CD8-positive, alpha-beta memory T cell (primary cell): ENCODE measurements around the gene CFAP298. TPM values are rescaled to one million over a fixed set of nuclear protein-coding genes. Genes with fewer than 3 reads are reported as not detected.

Experiments used
- CTCF ChIA-PET: fragments of 350-600 bp; sonication (Branson Sonifier 250); formaldehyde crosslinking; loops from one replicate; lab custom pipeline; 2021; ENCODE audit warnings: antibody characterized with exemption; lab: Charles Lee
- POLR2A ChIA-PET: fragments of 350-600 bp; sonication (Branson Sonifier 250); formaldehyde crosslinking; loops from one replicate; lab custom pipeline; 2021; ENCODE audit warnings: antibody characterized with exemption; lab: Charles Lee
- DNase-seq, 5 donors: peaks; one replicate each; pipeline versions ENCODE4 v3.0.0 to v3.0.0-alpha.2; 2020 to 2022; ENCODE audit warnings: mixed read lengths in 1 of 5
- H3K27ac ChIP-seq: one replicate; pipeline ENCODE4 v1.7.0; 2013; ENCODE audit warnings: low read depth, mild to moderate bottlenecking, low read length, moderate library complexity
- H3K27me3 ChIP-seq: 2 replicates; pipeline ENCODE4 v1.7.0; 2013; ENCODE audit warnings: low read length, mild to moderate bottlenecking; ENCODE audit not compliant: insufficient read depth, poor library complexity, severe bottlenecking
- H3K36me3 ChIP-seq: 2 replicates; pipeline ENCODE4 v1.7.0; 2013; ENCODE audit warnings: mild to moderate bottlenecking, low read length, moderate library complexity; ENCODE audit not compliant: insufficient read depth
- H3K4me1 ChIP-seq: 2 replicates; pipeline ENCODE4 v1.7.0; 2013; ENCODE audit warnings: mild to moderate bottlenecking, low read length, moderate library complexity; ENCODE audit not compliant: insufficient read depth
- H3K4me3 ChIP-seq: 2 replicates; pipeline ENCODE4 v1.7.0; 2013; ENCODE audit warnings: mild to moderate bottlenecking, low read length
- H3K9me3 ChIP-seq: 2 replicates; pipeline ENCODE4 v1.7.0; 2013; ENCODE audit warnings: mild to moderate bottlenecking, low read length
- H3K27ac Mint-ChIP-seq, 8 donors: one replicate each; pipeline ENCODE4 v1.8.0; 2020 to 2021; ENCODE audit warnings: mixed read lengths in 8 of 8, mild to moderate bottlenecking in 6 of 8, inconsistent platforms in 3 of 8, moderate library complexity in 3 of 8
- H3K27me3 Mint-ChIP-seq, 2 donors: one replicate each; pipeline ENCODE4 v1.8.0; 2020 to 2021; ENCODE audit warnings: mixed read lengths in 2 of 2, mild to moderate bottlenecking in 1 of 2, moderate library complexity in 1 of 2
- H3K36me3 Mint-ChIP-seq, 3 donors: one replicate each; pipeline ENCODE4 v1.8.0; 2020 to 2021; ENCODE audit warnings: mixed read lengths in 3 of 3, inconsistent platforms in 1 of 3, mild to moderate bottlenecking in 1 of 3
- H3K4me1 Mint-ChIP-seq, 3 donors: one replicate each; pipeline ENCODE4 v1.8.0; 2020 to 2021; ENCODE audit warnings: mixed read lengths in 3 of 3, inconsistent platforms in 1 of 3, mild to moderate bottlenecking in 1 of 3
- H3K4me3 Mint-ChIP-seq, 7 donors: one replicate each; pipeline ENCODE4 v1.8.0; 2020 to 2021; ENCODE audit warnings: mixed read lengths in 7 of 7, mild to moderate bottlenecking in 6 of 7, moderate library complexity in 4 of 7, inconsistent platforms in 2 of 7
- H3K9me3 Mint-ChIP-seq, 5 donors: one replicate each; pipeline ENCODE4 v1.8.0; 2020 to 2022; ENCODE audit warnings: mixed read lengths in 5 of 5, mild to moderate bottlenecking in 3 of 5, moderate library complexity in 2 of 5, inconsistent platforms in 1 of 5
- polyA plus RNA-seq: library from polyadenylated mRNA; unstranded; fragments of 300-500 nt; fragmentation: Illumina TruSeq; gene quantifications from one replicate; pipeline ENCODE4 v1.2.3, GENCODE V29; 2021
- total RNA-seq, 2 experiments: library from RNA; stranded (reverse); gene quantifications; one replicate each; pipeline ENCODE4 v1.2.3, GENCODE V29; 2021

The CFAP298 gene
- total and polyA plus RNA-seq, 3 experiments from 2014 or later = 49.4 to 62.8 (median 51.9) TPM

DNA sequence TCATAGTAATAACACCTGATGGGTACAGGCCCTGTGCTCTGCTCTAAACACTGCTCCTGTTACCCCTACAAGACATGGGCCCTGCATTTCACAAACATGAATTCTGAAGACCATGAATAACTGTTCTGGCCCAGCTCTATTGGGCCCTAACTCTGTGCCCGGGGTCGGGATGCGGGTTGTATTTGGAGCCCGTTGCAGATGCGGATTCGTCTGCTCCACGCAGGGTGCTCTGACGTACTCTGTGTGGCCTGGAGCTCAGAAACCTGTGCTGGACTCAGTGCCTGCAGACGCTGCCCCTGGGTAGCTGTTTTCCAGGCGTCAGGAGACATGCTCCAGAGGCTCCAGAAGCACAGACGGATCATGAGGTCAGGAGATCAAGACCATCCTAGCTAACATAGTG, 16.7 kb downstream of the CFAP298 start:
- H3K4me1 Mint-ChIP-seq = peaks cover 2 to 4% (median 3%) of the 10 kb centered on the region in 3 donors
- H3K4me1 ChIP-seq = no peaks in the 10 kb centered on the region
- H3K27me3 ChIP-seq = no peaks in the 10 kb centered on the region
- peak overlapping the region in 1 of 8 donors; percentile 65 for H3K27ac Mint-ChIP-seq
- no peaks in the 10 kb centered on the region for H3K9me3 Mint-ChIP-seq
- H3K36me3 Mint-ChIP-seq = peaks cover 0 to 17% (median 7%) of the 10 kb centered on the region in 3 donors
- no peak overlapping the region for H3K27ac ChIP-seq
- peaks cover 15% of the 10 kb centered on the region for H3K36me3 ChIP-seq
- DNase-seq = no peak
- H3K9me3 ChIP-seq = no peaks in the 10 kb centered on the region
- ChIA-PET POLR2A (no interaction called here), CTCF (no interaction called here)
- no peak overlapping the region for H3K4me3 Mint-ChIP-seq
- H3K27me3 Mint-ChIP-seq = no peaks in the 10 kb centered on the region
- no peak overlapping the region for H3K4me3 ChIP-seq

GRCh38 chr21:32593690-32594089, 18.5 kb downstream of the CFAP298 start:
- H3K9me3 Mint-ChIP-seq = no peaks in the 10 kb centered on the region
- H3K4me1 Mint-ChIP-seq = peaks cover 2 to 4% (median 3%) of the 10 kb centered on the region in 3 donors
- Histone ChIP-seq H3K27me3 (no peaks in the 10 kb centered on the region), H3K9me3 (no peaks in the 10 kb centered on the region), H3K4me3 (no peak overlapping the region), H3K4me1 (no peaks in the 10 kb centered on the region), H3K27ac (no peak overlapping the region), H3K36me3 (no peaks in the 10 kb centered on the region)
- no peak overlapping the region for H3K4me3 Mint-ChIP-seq
- ChIA-PET CTCF (no interaction called here), POLR2A (no interaction called here)
- no peaks in the 10 kb centered on the region for H3K27me3 Mint-ChIP-seq
- no peak overlapping the region for H3K27ac Mint-ChIP-seq
- peaks cover 0 to 3% (median 2%) of the 10 kb centered on the region in 3 donors for H3K36me3 Mint-ChIP-seq
- DNase-seq = no peak

DNA sequence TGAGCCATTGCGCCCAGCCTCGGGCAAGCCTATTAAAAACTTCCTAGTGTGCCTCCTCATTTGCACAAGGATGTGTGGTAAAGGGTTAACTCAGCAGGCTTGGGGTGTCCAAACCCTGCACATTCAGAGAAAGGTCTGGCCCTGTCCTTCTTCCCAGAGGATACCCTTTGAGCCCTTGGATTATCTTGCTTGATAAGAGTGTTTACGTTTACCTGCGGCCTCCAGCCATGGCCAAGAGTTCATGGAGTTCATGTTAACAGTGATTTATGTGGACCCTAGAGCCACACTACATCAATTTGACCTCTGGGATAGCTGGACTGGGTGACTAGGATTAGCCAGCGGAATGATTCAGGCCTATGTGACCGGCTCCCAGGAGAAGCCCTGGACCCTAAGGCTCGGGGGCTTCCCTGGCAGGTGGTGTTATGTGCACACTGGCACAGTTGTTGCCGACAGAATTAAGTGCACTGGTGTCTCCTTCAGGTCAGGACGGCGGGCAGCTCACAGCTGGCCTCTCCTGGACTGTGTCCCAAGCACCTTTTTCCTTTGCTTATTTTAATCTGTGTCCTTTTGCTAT, 19.2 kb downstream of the CFAP298 start:
- no peak overlapping the region for H3K4me3 Mint-ChIP-seq
- Histone ChIP-seq H3K36me3 (no peaks in the 10 kb centered on the region), H3K27ac (no peak overlapping the region), H3K4me1 (no peaks in the 10 kb centered on the region), H3K27me3 (no peaks in the 10 kb centered on the region), H3K4me3 (no peak overlapping the region), H3K9me3 (no peaks in the 10 kb centered on the region)
- no peaks in the 10 kb centered on the region for H3K9me3 Mint-ChIP-seq
- H3K27ac Mint-ChIP-seq = no peak overlapping the region
- peaks cover 2 to 4% (median 3%) of the 10 kb centered on the region in 3 donors for H3K4me1 Mint-ChIP-seq
- ChIA-PET CTCF (interaction anchor here (1.6 kb wide), 1 partner anchor 8 kb away, joined by 6 read pairs; no protein-coding TSS in a partner anchor), POLR2A (no interaction called here)
- DNase-seq = no peak
- H3K27me3 Mint-ChIP-seq = no peaks in the 10 kb centered on the region
- peaks cover 0 to 3% (median 0%) of the 10 kb centered on the region in 3 donors for H3K36me3 Mint-ChIP-seq

- Mint-ChIP-seq H3K4me1 (no peaks in the 10 kb centered on the region), H3K4me3 (no peak overlapping the region), H3K27me3 (no peaks in the 10 kb centered on the region), H3K27ac (no peak overlapping the region), H3K36me3 (peaks cover 0 to 3% (median 3%) of the 10 kb centered on the region in 3 donors), H3K9me3 (no peaks in the 10 kb centered on the region)
- H3K4me1 ChIP-seq = no peaks in the 10 kb centered on the region
- H3K27ac ChIP-seq = no peak overlapping the region
- no peaks in the 10 kb centered on the region for H3K9me3 ChIP-seq
- H3K27me3 ChIP-seq = no peaks in the 10 kb centered on the region
- H3K4me3 ChIP-seq = no peak overlapping the region
- POLR2A ChIA-PET = no interaction called here
- CTCF ChIA-PET = no interaction called here
- DNase-seq = no peak
- no peaks in the 10 kb centered on the region for H3K36me3 ChIP-seq
Observed at GRCh38 chr21:32590130-32590529, 22.0 kb downstream of the CFAP298 start.

DNA sequence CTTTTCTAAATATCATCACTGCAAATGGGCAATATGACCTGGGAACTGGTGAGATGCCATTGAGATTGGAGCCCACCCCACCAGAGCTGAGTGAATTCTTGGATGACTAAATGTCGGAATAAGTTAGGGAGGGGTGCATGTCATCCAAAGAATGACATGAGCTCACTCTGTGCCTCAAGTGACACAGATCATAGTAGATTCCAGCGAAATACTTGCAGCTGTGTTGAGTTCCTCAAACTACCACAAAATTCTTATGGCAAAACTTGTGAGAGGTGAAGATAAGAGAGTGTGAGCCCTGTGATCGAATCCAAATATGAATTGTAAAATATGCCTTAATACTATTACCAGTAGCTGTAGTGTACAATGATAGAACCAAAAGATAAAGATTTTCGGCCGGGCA, 24.5 kb downstream of the CFAP298 start:
- no peaks in the 10 kb centered on the region for H3K27me3 ChIP-seq
- no peak for DNase-seq
- H3K27me3 Mint-ChIP-seq = peaks cover 5 to 6% of the 10 kb centered on the region in 2 donors
- CTCF ChIA-PET = interaction anchor here (0.6 to 1.8 kb wide), 3 partner anchors 12 to 186 kb away, joined by 3 to 6 read pairs (median 3); no protein-coding TSS in a partner anchor
- H3K9me3 Mint-ChIP-seq = no peaks in the 10 kb centered on the region
- POLR2A ChIA-PET = no interaction called here
- H3K4me3 Mint-ChIP-seq = no peak overlapping the region
- H3K9me3 ChIP-seq = no peaks in the 10 kb centered on the region
- no peaks in the 10 kb centered on the region for H3K4me1 ChIP-seq
- peaks cover 0 to 7% (median 6%) of the 10 kb centered on the region in 3 donors for H3K36me3 Mint-ChIP-seq
- no peak overlapping the region for H3K4me3 ChIP-seq
- peak overlapping the region in 1 of 8 donors; percentile 47 for H3K27ac Mint-ChIP-seq
- no peak overlapping the region for H3K27ac ChIP-seq
- no peaks in the 10 kb centered on the region for H3K4me1 Mint-ChIP-seq
- no peaks in the 10 kb centered on the region for H3K36me3 ChIP-seq

- CTCF ChIA-PET = interaction anchor here (0.6 to 1.8 kb wide), 3 partner anchors 12 to 185 kb away, joined by 3 to 6 read pairs (median 3); no protein-coding TSS in a partner anchor
- Mint-ChIP-seq H3K4me3 (no peak overlapping the region), H3K27ac (peak overlapping the region in 1 of 8 donors; percentile 47), H3K36me3 (peaks cover 0 to 7% (median 6%) of the 10 kb centered on the region in 3 donors), H3K4me1 (no peaks in the 10 kb centered on the region), H3K27me3 (peaks cover 6 to 7% of the 10 kb centered on the region in 2 donors), H3K9me3 (no peaks in the 10 kb centered on the region)
- POLR2A ChIA-PET = no interaction called here
- Histone ChIP-seq H3K9me3 (no peaks in the 10 kb centered on the region), H3K4me3 (no peak overlapping the region), H3K4me1 (no peaks in the 10 kb centered on the region), H3K36me3 (no peaks in the 10 kb centered on the region), H3K27ac (no peak overlapping the region), H3K27me3 (no peaks in the 10 kb centered on the region)
- no peak for DNase-seq
Observed at GRCh38 chr21:32587120-32587519, 25.1 kb downstream of the CFAP298 start.

DNA sequence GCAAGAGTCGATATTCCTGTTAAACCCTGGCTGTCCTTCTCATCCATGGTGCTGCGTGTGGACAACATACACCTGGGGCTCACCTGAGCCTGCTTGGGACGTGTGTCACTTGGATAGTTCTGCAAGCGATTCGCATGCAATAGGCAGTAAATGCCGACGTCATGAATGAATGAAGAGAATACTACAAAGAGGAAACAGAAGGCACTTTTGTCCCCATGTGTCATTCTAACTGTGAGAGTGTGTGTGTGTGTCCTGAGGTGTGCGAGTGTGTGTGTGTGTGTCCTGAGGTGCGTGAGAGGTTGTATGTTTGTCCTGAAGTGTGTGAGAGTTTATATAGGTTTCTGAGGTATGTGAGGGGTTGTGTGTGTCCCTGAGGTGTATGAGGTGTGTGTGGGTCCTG, 26.2 kb downstream of the CFAP298 start:
- no peak overlapping the region for H3K4me3 Mint-ChIP-seq
- Histone ChIP-seq H3K4me1 (no peaks in the 10 kb centered on the region), H3K4me3 (no peak overlapping the region), H3K27ac (no peak overlapping the region), H3K27me3 (no peaks in the 10 kb centered on the region), H3K9me3 (no peaks in the 10 kb centered on the region), H3K36me3 (no peaks in the 10 kb centered on the region)
- POLR2A ChIA-PET = no interaction called here
- no peak overlapping the region for H3K27ac Mint-ChIP-seq
- peaks cover 6 to 7% of the 10 kb centered on the region in 2 donors for H3K27me3 Mint-ChIP-seq
- no peak for DNase-seq
- H3K9me3 Mint-ChIP-seq = no peaks in the 10 kb centered on the region
- peaks cover 0 to 7% (median 6%) of the 10 kb centered on the region in 3 donors for H3K36me3 Mint-ChIP-seq
- CTCF ChIA-PET = no interaction called here
- no peaks in the 10 kb centered on the region for H3K4me1 Mint-ChIP-seq

DNA sequence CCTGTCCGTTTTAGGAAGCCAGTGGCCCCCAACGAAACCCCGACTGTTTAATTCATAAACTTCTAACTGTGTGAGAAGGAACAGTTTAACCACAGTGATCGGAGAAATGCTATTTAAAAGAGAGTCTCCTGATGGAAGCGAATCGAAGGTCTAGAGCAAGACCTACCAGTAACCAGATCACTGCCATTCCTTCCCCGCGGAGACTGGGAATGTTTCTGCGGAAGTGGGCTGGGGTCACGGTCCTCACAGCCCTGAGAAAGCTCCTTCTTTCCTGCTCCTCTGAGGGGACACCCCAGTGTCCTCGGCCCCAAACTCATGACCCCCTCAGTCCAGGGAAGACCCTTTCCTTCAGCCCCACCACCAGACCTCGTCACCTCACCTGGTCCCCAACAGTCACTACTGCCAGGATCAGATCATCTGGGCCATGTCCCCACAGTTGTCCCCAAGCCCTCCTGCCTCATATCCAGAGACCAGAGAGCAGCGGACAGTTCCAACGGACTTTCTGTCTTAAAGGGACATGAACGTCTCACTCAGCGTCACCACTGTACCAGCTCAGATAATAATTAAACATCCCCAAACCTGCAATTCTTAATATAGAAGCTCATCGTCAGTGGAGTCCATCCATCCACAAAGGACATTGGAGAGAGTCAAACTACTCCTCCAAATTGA, 27.0 kb downstream of the CFAP298 start, which contains the start of gene TCP10L:
Gene TCP10L, minus strand, starts transcription at position 482 of the 669 bp plus-strand sequence. CDS start 1,219 bp downstream, outside the sequence.
- no peak for DNase-seq
- Mint-ChIP-seq H3K27me3 (peaks cover 6 to 7% of the 10 kb centered on the region in 2 donors), H3K4me1 (no peaks in the 10 kb centered on the region), H3K9me3 (no peaks in the 10 kb centered on the region), H3K36me3 (peaks cover 0 to 7% (median 3%) of the 10 kb centered on the region in 3 donors), H3K4me3 (peak within 1 kb of the TSS in 5 of 7 donors; percentile 5 to 41 (median 27)), H3K27ac (peak within 1 kb of the TSS in 1 of 8 donors; percentile 10)
- Histone ChIP-seq H3K27me3 (no peaks in the 10 kb centered on the region), H3K27ac (no peak within 1 kb of the TSS), H3K9me3 (no peaks in the 10 kb centered on the region), H3K4me1 (no peaks in the 10 kb centered on the region), H3K4me3 (no peak within 1 kb of the TSS), H3K36me3 (no peaks in the 10 kb centered on the region)
- POLR2A ChIA-PET = no interaction called here
- CTCF ChIA-PET = interaction anchor here (0.9 kb wide), 1 partner anchor 16 kb away, joined by 4 read pairs; no protein-coding TSS in a partner anchor
